GM12891 (cell line): ENCODE results near the gene RALB.

Source experiments
- POLR2A ChIP-seq: IDR thresholded peaks from 2 replicates; pipeline ENCODE4 v1.6.1; 2011; ENCODE audit warnings: low read depth, low read length, control low read depth
- POLR2AphosphoS5 ChIP-seq: IDR thresholded peaks from 2 replicates; pipeline ENCODE4 v1.6.1; 2011; ENCODE audit warnings: low read depth, low read length, control low read depth
- TAF1 ChIP-seq: IDR thresholded peaks from 2 replicates; pipeline ENCODE4 v1.6.1; 2011; ENCODE audit warnings: low read depth, low read length, control low read depth

GRCh38 chr2:120258196-120258595 lies 5.5 kb downstream of the RALB start:
- no peak for TF ChIP-seq POLR2A
- TF ChIP-seq POLR2AphosphoS5, result no peak
- no peak for TF ChIP-seq TAF1
